Activated gamma-delta T cell treated with Interleukin-2 at 50 U/mL for 16 hours (primary cell): ENCODE data around the gene MANF.
"Not testable (repeated sequence)": the region's sequence is repeated elsewhere in the genome, so short reads cannot be mapped to it uniquely, and the experiment has no call there.

Experiments used
- DNase-seq: peaks from one replicate; pipeline ENCODE4 v3.0.0-alpha.2; 2020

Gene MANF

GRCh38 chr3:51384726-51385473 lies at the start of gene MANF:
Gene MANF (plus strand): TSS chr3:51385291. CDS start chr3:51385343, 52 bp downstream.
- DNase-seq, result peak; percentile 96

- DNase-seq, result no peak
Observed at GRCh38 chr3:51336261-51336660, 48.8 kb upstream of the MANF start.

DNA sequence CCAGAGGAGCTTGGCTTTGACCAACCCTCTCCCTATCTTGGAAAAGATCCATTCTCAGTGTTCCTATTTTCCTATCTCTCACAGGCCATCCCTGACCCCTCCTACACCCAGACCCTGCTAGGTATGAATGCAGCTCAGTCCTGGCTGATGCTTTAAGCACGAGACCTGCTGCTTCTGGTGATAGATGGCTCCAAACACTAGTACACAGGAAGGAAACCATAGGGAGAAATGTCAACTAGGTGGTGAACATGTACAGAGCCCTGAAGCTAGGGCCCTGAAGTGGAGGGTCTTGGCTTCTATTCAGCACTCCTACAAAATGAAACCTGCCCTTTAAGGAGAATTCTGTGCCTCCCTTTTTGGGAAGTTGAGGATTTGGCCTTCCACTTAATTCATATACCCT lies 47.4 kb upstream of the MANF start:
- no peak for DNase-seq

DNA sequence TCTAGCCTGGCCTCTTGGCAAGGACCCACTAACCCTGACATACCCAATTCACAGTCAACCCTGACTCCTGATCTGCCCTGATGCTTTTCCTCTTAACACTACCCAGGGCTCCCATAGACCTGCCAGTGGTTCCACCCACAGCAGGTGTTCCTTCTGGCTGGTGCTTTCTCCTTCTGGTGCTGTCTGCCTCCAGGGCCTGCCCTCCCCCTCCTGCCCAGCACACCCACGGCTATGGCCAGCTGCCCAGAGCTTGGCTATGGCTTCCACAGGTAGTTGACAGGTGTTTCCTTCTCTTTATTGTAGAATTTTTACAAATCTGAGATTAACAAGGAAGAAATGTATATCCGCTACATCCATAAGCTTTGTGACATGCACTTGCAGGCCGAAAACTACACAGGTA lies 46.5 kb upstream of the MANF start:
- no peak for DNase-seq

DNA sequence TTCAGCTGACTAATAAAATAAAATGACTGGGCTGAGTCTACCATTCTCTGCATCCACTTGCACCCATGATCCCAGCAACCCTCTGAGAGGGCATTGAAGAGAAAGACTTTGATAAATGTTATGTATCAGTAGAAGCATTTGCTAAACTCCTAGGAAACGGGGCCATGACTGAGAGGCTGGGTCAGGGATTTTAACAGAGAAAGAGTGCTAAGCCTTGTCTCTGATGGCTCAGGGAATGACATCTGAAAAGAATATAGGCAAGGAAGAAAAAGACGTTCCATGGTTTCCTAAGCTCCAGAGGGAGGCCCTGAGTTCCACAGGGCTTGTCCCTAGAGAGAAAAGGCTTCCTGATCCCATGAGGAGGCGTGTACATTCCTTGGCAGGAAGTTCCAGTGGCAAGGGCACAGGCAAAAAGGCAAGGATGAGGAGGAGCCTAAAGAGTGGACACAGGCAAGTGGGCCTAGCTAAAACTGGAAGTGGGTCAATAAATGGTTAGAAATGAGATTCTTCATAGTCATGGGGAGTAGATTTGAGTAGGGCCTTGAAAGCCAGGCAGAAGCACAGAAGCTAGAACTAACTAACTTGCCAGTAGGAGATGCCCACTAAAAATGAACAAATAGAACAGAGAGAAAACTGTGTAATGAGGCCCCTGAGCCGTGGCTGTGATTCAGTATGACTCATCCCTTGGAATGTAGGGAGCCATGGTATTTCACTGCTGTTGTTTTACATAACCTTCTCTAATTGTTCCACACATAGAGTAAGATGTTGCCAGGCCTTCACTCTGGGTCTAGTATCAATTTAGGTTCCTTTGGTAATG lies 44.9 kb upstream of the MANF start:
- no peak for DNase-seq

GRCh38 chr3:51340989-51341636 lies 44.0 kb upstream of the MANF start:
- DNase-seq, result no peak

DNA sequence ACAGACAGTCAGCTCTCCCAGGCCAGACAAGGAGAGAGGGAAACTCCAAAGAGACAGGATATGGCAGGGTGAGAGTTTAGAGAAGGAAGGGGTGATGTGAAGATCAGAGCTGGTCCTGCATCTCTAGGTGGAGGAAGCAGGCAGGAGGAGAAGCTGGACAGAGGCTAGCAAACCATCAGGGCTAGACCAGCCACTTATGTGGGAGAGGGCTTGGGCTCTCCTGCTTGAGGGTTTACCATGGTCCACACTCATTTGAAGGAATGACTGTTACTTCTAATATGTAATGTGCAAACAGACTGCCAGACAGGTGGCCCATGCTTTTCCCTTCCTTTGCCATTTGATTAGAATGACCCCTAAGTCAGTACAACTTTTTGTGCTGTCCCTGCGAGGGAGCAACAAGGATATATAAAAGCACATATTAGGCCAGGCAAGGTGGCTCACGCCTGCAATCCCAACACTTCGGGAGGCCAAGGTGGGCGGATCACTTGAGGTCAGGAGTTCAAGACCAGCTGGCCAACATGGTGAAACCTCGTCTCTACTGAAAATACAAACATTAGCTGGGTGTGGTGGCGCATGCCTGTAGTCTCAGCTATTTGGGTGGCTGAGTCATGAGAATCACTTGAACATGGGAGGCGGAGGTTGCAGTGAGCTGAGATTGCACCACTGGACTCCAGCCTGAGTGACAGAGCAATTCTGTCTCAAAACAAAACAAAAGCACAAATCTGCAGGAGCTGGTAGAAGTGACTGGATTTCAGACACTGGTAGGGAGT lies 41.0 kb upstream of the MANF start:
- DNase-seq, result no peak

DNA sequence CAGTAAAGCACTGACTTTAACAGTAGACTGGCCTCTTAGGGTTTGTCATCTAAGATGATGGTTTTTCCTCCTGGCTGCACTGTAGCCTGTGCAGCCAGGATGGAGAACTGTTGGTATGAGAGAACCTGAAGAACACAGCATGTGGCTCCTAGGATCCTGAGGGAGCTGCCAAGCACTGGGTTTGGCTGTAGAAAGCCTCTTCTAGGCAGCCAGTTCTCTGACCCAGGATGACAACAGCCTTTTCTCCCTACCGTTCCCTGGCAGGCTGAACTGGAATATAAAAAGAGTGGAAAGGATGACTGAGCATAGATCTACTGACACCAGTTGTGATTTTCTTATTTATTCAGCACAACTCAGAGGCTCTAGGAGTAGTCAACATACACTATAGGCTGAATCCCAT lies 34.3 kb upstream of the MANF start:
- no peak for DNase-seq

- no peak for DNase-seq
Observed at GRCh38 chr3:51353131-51353530, 32.0 kb upstream of the MANF start.

DNA sequence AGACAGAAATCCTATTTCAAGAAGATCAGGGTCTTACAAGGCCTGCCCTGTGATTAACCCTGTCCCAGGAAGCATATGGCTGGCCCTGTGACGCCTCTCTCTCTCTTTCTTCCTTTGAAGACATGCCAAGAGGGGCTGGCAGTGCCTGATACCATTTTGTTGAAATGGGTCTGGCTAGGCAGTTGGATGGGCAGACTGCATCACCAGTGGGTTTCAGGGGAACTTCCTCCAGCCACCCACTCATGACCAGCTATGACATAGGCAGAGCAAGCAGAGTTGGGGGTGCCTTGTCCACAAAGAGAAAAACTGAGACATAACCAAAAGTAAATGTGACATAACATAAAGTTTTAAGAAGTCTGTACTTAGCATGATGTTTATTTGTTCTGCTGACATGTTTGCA lies 31.4 kb upstream of the MANF start:
- DNase-seq, result no peak

DNA sequence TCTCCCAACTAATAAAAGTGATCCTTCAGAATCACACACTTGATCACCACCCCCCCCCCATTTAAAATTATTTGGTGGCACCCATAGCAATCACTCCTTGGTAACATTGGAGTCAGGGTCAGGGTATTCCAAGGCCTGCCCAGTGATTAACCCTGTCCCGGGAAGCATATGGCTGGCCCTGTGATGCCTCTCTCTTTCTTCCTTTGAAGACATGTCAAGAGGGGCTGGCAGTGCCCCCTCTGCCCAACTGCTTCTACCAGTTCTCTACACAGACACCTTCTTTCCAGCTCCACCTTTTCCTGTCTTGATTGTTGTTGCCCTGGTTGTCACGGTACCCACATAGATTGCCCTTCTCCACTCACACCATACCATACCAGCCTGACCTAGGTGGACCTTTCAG lies 30.9 kb upstream of the MANF start:
- no peak for DNase-seq

DNA sequence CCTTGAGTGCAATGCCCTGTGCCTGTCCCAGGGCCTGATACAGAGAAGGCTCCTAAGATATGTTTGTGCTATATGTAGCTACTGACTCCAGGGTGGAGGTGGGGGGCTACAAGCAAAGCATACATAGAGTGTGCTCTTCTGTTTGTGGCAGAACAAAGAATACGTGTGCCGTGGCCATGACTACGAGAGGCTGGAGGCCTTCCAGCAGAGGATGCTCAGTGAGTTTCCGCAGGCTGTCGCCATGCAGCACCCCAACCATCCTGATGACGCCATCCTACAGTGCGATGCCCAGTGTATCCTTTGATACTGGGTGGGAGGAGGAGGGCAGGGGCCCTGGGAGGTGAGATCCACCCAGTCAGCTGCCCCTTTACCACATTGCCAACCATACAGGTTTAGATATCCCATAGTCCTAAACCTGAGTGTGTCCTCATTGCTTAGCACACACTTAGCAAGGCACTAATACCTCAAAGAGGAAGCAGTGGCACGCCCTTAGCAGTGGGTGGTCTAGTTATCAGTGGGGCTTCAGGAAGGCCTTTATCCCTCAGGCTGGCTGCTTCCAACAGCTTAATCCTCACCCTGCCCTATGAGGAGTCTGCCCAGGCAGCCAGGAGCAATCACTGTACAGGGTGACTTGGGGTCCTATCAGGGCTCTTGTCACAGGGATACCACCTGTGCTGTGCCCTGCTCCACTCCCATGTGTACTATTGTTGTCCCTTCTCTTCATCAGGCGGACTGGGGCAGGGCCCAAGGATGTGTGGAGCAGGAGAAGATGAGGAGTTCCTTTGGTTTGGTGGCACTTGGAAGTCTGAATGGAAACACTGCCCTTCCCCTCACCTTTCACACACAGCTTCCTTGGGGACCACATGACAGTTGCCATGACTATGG lies 30.1 kb upstream of the MANF start:
- DNase-seq, result no peak

- DNase-seq, result no peak
Observed at GRCh38 chr3:51355891-51356578, 29.1 kb upstream of the MANF start.

GRCh38 chr3:51357856-51358255 lies 27.2 kb upstream of the MANF start:
- DNase-seq, result no peak

GRCh38 chr3:51358981-51359380 lies 26.1 kb upstream of the MANF start:
- DNase-seq, result no peak

DNA sequence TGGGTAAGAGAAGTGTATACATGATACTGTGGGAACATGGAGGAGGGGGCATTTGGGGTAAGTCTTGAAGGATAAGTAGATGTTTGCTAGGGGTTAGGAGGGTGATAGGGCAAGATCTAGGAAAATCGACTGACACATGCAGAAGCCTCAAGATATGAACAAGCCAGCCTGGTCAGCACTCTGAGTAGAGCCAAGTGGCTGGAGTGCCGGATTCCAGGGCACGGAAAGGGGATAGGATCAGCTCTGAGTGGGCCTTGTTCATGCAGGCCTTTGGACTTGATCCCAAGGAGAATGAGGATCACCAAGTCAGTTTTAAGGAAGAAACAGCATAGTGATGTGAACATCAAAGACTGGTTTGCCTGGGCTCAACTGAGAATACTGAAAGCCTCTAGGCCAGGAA lies 24.3 kb upstream of the MANF start:
- no peak for DNase-seq

DNA sequence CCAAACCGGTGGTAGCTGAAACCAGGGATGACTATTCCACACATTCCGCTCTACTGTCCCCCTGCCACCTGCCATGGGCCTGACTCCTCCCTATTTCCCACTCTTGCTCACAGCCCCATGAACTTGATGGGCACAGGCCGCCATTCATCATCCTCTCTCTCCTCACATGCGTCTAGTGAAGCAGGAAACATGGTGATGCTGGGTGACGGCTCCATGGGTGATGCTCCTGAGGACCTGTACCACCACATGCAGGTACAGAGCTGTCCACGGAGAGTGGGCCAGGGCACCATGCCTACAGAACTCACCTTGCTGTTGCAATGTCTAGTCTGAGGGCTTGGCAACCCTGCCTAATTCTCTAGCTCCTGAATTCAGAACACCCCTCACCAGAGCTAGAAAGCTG lies 23.3 kb upstream of the MANF start:
- DNase-seq, result no peak

- no peak for DNase-seq
Observed at GRCh38 chr3:51362476-51362875, 22.6 kb upstream of the MANF start.

GRCh38 chr3:51368276-51368675 lies 16.8 kb upstream of the MANF start:
- DNase-seq, result not testable (repeated sequence)

- peak; percentile 44 for DNase-seq
Observed at GRCh38 chr3:51371943-51372557, 13.0 kb upstream of the MANF start.
